ENCODE measurements around the gene ARPP21. TPM values are rescaled to one million over a fixed set of nuclear protein-coding genes. Genes with fewer than 3 reads are reported as not detected.

Gene ARPP21
- polyA plus RNA-seq, 1 donor from 2014 or later = 12.8 TPM

GRCh38 chr3:35761311-35761710 is 122.0 kb downstream of the ARPP21 start:
- TF ChIP-seq CTCF (IDR thresholded peaks at IDR 0.05; ENCODE audit: poor library complexity, severe bottlenecking) (no peak), EP300 (conservative IDR thresholded peaks at IDR 0.05; ENCODE audit: poor library complexity, severe bottlenecking) (no peak), REST (IDR thresholded peaks at IDR 0.05; ENCODE audit: borderline replicate concordance) (no peak), SMC3 (conservative IDR thresholded peaks at IDR 0.05; ENCODE audit: poor library complexity) (no peak), POLR2AphosphoS5 (IDR thresholded peaks at IDR 0.05) (no peak), TAF1 (IDR thresholded peaks at IDR 0.05; ENCODE audit: low read depth) (no peak), EZH2 (IDR thresholded peaks at IDR 0.05; ENCODE audit: borderline replicate concordance, insufficient read depth, low read length, poor library complexity, severe bottlenecking) (no peak), RAD21 (conservative IDR thresholded peaks at IDR 0.05) (no peak), MXI1 (conservative IDR thresholded peaks at IDR 0.05; ENCODE audit: poor library complexity, severe bottlenecking) (no peak)
- Histone ChIP-seq H3K27ac (ENCODE audit: low read length) (no peak overlapping the region), H3K36me3 (ENCODE audit: insufficient read depth, low read length) (no peaks in the 10 kb centered on the region), H3K27me3 (ENCODE audit: insufficient read depth, low read depth, low read length) (no peaks in the 10 kb centered on the region), H2AFZ (ENCODE audit: low read depth, low read length) (no peak overlapping the region), H3K9me2 (ENCODE audit: insufficient read depth, low read length) (no peaks in the 10 kb centered on the region), H3K4me2 (ENCODE audit: low read length) (no peak overlapping the region), H4K20me1 (ENCODE audit: insufficient read depth) (no peaks in the 10 kb centered on the region), H3K79me2 (replicated peaks; ENCODE audit: insufficient read depth, low read length) (no peaks in the 10 kb centered on the region), H3K9ac (ENCODE audit: low read length) (no peak overlapping the region), H3F3A (ENCODE audit: insufficient read depth, low read length, poor library complexity, severe bottlenecking) (no peaks in the 10 kb centered on the region), H3K9me3 (ENCODE audit: low read length) (no peaks in the 10 kb centered on the region), H3K4me3 (ENCODE audit: low read length) (no peak overlapping the region)

- Histone ChIP-seq H3K27me3 (ENCODE audit: insufficient read depth, low read depth, low read length) (no peaks in the 10 kb centered on the region), H3K4me2 (ENCODE audit: low read length) (no peak overlapping the region), H3K79me2 (replicated peaks; ENCODE audit: insufficient read depth, low read length) (no peaks in the 10 kb centered on the region), H4K20me1 (ENCODE audit: insufficient read depth) (no peaks in the 10 kb centered on the region), H3K36me3 (ENCODE audit: insufficient read depth, low read length) (no peaks in the 10 kb centered on the region), H2AFZ (ENCODE audit: low read depth, low read length) (no peak overlapping the region), H3F3A (ENCODE audit: insufficient read depth, low read length, poor library complexity, severe bottlenecking) (peaks cover under 1% of the 10 kb centered on the region), H3K9me2 (ENCODE audit: insufficient read depth, low read length) (no peaks in the 10 kb centered on the region), H3K27ac (ENCODE audit: low read length) (no peak overlapping the region), H3K4me3 (ENCODE audit: low read length) (no peak overlapping the region), H3K9me3 (ENCODE audit: low read length) (no peaks in the 10 kb centered on the region), H3K9ac (ENCODE audit: low read length) (no peak overlapping the region)
- no peak for TF ChIP-seq MXI1 (conservative IDR thresholded peaks at IDR 0.05; ENCODE audit: poor library complexity, severe bottlenecking)
- TF ChIP-seq TAF1 (IDR thresholded peaks at IDR 0.05; ENCODE audit: low read depth) = no peak
- no peak for TF ChIP-seq POLR2AphosphoS5 (IDR thresholded peaks at IDR 0.05)
- TF ChIP-seq RAD21 (conservative IDR thresholded peaks at IDR 0.05) = no peak
- no peak for TF ChIP-seq EZH2 (IDR thresholded peaks at IDR 0.05; ENCODE audit: borderline replicate concordance, insufficient read depth, low read length, poor library complexity, severe bottlenecking)
- no peak for TF ChIP-seq SMC3 (conservative IDR thresholded peaks at IDR 0.05; ENCODE audit: poor library complexity)
- TF ChIP-seq CTCF (IDR thresholded peaks at IDR 0.05; ENCODE audit: poor library complexity, severe bottlenecking) = no peak
- TF ChIP-seq EP300 (conservative IDR thresholded peaks at IDR 0.05; ENCODE audit: poor library complexity, severe bottlenecking) = no peak
- no peak for TF ChIP-seq REST (IDR thresholded peaks at IDR 0.05; ENCODE audit: borderline replicate concordance)
Measured at GRCh38 chr3:35772381-35773015, 133.2 kb downstream of the ARPP21 start.

Data from neural cell (in vitro differentiated cells).